Measurements from ENCODE around the gene TP53BP1.
"Not testable (repeated sequence)": the region's sequence is repeated elsewhere in the genome, so short reads cannot be mapped to it uniquely, and the experiment has no call there.

Gene TP53BP1

GRCh38 chr15:43406808-43407207 lies 86.1 kb downstream of the TP53BP1 start:
- no peak for DNase-seq

DNA sequence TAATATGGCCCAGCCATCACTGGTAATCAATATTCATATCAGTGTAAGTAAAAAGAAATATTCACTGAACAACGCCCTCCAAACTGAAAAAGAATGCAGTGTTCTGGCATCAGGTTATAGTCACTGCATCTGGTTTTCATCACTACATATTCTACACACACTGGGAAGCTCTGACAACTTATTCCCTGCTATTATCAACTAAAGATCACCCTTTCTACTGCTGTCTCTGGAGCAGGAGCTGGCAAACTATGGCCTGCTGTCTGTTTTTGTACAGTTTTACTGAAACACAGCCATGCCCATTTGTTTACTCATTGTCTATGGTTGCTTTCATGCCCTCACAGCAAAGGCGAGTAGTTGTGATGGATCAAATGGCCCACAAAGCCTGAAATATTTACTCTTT lies 86.8 kb downstream of the TP53BP1 start:
- DNase-seq = no peak

DNA sequence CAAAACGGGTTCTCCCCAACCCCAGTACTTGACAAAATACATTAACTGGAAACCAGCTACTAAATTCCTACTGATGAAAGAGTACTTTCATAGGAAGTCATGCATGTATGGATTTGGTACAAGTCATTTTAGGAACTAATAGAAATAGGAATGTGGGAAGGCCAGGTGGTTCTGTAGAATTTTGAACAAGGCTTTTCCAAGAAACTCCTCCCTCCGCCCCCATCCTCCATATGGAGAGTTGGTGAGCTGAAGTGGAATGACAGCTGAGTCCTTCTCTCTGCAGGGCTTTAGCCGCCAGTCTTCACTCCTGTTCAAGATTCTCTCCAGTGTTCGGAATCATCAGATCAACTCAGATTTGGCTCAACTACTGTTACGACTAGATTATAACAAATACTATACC lies 88.8 kb downstream of the TP53BP1 start:
- no peak for DNase-seq

DNA sequence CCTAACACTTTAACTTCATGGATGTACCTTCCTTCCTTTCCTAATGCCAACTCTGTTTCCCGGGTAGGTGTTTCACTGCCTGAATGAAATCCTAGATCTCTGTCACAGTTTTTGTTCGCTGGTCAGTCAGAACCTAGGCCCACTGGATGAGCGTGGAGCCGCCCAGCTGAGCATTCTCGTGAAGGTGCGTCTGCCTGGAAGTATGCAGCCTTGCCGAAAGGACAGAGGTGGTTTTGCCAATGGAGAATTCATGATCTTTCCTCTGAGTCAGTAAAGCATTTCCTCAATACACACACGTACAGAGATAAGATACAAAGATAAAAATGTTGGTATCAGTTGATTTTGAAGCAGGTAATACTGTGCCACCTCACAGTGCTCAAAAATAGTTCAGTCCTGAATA lies 89.3 kb downstream of the TP53BP1 start:
- no peak for DNase-seq

- DNase-seq = no peak
Measured at GRCh38 chr15:43402255-43402654, 90.7 kb downstream of the TP53BP1 start.

DNA sequence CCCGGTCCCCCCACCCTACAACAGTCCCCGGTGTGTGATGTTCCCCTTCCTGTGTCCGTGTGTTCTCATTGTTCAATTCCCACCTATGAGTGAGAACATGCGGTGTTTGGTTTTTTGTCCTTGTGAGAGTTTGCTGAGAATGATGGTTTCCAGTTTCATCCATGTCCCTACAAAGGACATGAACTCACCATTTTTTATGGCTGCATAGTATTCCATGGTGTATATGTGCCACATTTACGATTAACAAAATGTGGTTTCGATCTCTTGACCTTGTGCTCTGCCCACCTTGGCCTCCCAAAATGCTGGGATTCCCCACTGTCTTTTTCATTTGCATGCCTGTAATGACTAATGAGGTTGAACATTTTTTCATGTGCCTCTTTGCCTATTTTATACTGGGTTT lies 99.4 kb downstream of the TP53BP1 start:
- not testable (repeated sequence) for DNase-seq

- no peak for DNase-seq
Measured at GRCh38 chr15:43390723-43391122, 102.2 kb downstream of the TP53BP1 start.

GRCh38 chr15:43383070-43383469 lies 109.9 kb downstream of the TP53BP1 start:
- no peak for DNase-seq

GRCh38 chr15:43382310-43382709 lies 110.6 kb downstream of the TP53BP1 start:
- no peak for DNase-seq

DNA sequence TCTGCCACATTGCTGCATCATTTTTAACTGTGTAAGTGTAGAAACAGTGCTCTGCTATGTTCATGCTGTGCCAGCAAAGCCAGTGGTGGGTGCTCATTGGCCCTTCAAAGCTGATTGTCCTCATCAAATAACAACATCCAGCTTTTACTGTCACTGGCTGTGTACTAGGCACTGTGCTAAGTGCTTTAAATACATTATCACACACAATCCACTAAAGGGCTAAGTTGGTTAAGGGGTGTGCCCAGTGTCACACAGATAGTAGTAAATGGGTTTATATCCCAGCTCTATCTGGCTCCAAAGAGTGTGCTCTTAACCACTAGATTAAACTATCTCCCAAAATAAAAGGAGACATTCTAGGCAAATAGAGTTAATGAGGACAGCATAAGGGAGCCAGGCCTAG lies 114.4 kb downstream of the TP53BP1 start:
- no peak for DNase-seq

DNA sequence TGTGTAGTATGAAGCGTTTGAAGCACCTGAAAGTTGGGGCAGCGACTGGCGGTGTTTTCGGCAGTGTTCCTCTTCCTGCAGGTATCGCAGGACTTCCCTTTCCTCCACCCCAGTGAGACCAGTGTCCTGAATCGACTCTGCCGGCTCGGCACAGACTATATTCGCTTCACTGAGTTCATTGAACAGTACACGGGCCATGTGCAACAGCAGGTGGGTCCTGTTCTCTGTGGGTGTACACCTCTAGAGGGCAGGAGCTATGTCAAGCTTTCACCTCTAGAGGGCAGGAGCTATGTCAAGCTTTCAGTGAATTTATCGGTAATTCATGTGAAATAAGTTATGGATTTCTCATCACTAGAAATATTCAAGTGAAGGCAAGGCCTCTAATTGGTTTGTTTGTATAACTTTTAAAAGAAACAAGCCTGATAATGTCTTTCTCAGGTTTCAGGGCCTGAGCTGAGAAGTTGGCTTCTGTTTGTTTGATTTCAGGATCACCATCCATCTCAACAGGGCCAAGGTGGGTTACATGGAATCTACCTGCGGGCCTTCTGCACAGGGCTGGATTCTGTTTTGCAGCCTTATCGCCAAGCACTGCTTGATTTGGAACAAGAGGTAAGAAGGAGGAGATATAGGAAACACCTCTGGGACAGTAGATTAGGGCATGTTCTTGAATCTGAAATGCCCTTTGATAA lies 116.8 kb downstream of the TP53BP1 start:
- DNase-seq = peak; percentile 54

- DNase-seq = peak; percentile 78
Measured at GRCh38 chr15:43370975-43371974, 121.7 kb downstream of the TP53BP1 start, which contains the start of the genes TUBGCP4 and ZSCAN29. Gene TUBGCP4, plus strand, starts transcription at chr15:43371101. Its CDS starts 254 bp downstream, at chr15:43371355. Gene ZSCAN29, minus strand, starts transcription at chr15:43371043. Its CDS starts 1,130 bp downstream, at chr15:43369913.

GRCh38 chr15:43370310-43370974 lies 122.5 kb downstream of the TP53BP1 start:
- DNase-seq = no peak

DNA sequence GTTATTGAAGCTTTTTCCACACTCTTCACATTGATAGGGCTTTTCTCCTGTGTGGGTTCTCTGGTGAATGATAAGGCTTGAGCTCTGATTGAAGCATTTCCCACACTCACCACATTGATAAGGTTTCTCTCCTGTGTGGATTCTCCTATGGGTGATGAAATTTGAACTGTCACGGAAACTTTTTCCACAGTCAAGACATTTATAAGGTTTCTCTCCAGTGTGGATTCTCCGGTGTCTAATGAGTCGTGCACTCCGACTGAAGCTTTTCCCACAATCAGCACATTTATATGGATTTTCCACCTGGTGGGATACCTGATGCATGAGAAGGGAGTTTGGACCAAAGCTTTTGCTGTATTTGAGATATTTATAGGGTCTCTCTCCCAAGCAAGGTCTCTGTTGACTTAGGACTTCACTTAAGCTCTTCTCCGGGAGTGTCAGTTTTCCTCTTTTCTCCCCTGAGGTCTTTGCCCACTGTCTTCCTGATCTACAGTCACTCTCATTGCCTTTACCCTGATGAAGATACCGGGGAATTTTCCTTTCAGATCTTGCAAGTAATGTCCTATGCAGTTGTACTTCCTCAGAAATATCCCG lies 131.5 kb downstream of the TP53BP1 start:
- DNase-seq = no peak

GRCh38 chr15:43360821-43361220 lies 132.1 kb downstream of the TP53BP1 start:
- DNase-seq = no peak

All from CD4-positive, alpha-beta T cell treated with Interleukin-17A for 1 hour (primary cell).